H9 (cell line): Measurements from ENCODE around the gene RSL1D1. TPM values are rescaled to one million over a fixed set of nuclear protein-coding genes. Genes with fewer than 3 reads are reported as not detected.
"Not testable (repeated sequence)": the region's sequence is repeated elsewhere in the genome, so short reads cannot be mapped to it uniquely, and the experiment has no call there.

Experiments used
- DNase-seq: peaks from one replicate; pipeline ENCODE4 v3.0.0-alpha.2; 2017
- H2AFZ ChIP-seq: one replicate; pipeline ENCODE4 v1.6.1; 2013; ENCODE audit warnings: mild to moderate bottlenecking, low read length, control low read depth, moderate library complexity
- H2AK5ac ChIP-seq: 2 replicates; pipeline ENCODE4 v1.6.1; 2013; ENCODE audit warnings: low read length, control low read depth, mixed read lengths; ENCODE audit not compliant: insufficient read length
- H2BK120ac ChIP-seq: one replicate; pipeline ENCODE4 v1.6.1; 2013; ENCODE audit warnings: low read depth, mild to moderate bottlenecking, low read length, control low read depth, inconsistent platforms; ENCODE audit not compliant: poor library complexity, severe bottlenecking
- H2BK12ac ChIP-seq: 2 replicates; pipeline ENCODE4 v1.6.1; 2013; ENCODE audit warnings: low read length, control low read depth, mixed read lengths, low read depth; ENCODE audit not compliant: insufficient read length
- H2BK15ac ChIP-seq: 2 replicates; pipeline ENCODE4 v1.6.1; 2013; ENCODE audit warnings: low read depth, low read length, control low read depth
- H2BK20ac ChIP-seq: one replicate; pipeline ENCODE4 v1.6.1; 2013; ENCODE audit warnings: low read depth, mild to moderate bottlenecking, low read length, control low read depth, inconsistent platforms; ENCODE audit not compliant: poor library complexity, severe bottlenecking
- H2BK5ac ChIP-seq: 2 replicates; pipeline ENCODE4 v1.6.1; 2013; ENCODE audit warnings: low read length, control low read depth, mixed read lengths; ENCODE audit not compliant: insufficient read length
- H3K14ac ChIP-seq: 2 replicates; pipeline ENCODE4 v1.6.1; 2013; ENCODE audit warnings: low read length, control low read depth; ENCODE audit not compliant: insufficient read depth
- H3K18ac ChIP-seq: 2 replicates; pipeline ENCODE4 v1.6.1; 2013; ENCODE audit warnings: low read depth, mild to moderate bottlenecking, mixed read lengths, low read length, control low read depth; ENCODE audit not compliant: insufficient read length
- H3K23ac ChIP-seq: 2 replicates; pipeline ENCODE4 v1.6.1; 2013; ENCODE audit warnings: low read length, control low read depth, mixed read lengths, low read depth; ENCODE audit not compliant: insufficient read length
- H3K23me2 ChIP-seq: 2 replicates; pipeline ENCODE4 v1.6.1; 2013; ENCODE audit warnings: low read depth, mild to moderate bottlenecking, mixed read lengths, low read length, control low read depth; ENCODE audit not compliant: insufficient read length, poor library complexity, severe bottlenecking
- H3K27ac ChIP-seq: 2 replicates; pipeline ENCODE4 v1.5.1; 2013; ENCODE audit warnings: low read length, control low read depth, mixed read lengths, low read depth; ENCODE audit not compliant: insufficient read length
- H3K27me3 ChIP-seq: 2 replicates; pipeline ENCODE4 v1.6.1; 2013; ENCODE audit warnings: low read length, control low read depth, inconsistent platforms; ENCODE audit not compliant: insufficient read depth
- H3K4ac ChIP-seq: 2 replicates; pipeline ENCODE4 v1.6.1; 2013; ENCODE audit warnings: low read depth, mild to moderate bottlenecking, control low read depth, inconsistent platforms, low read length, moderate library complexity
- H3K4me1 ChIP-seq: 2 replicates; pipeline ENCODE4 v1.6.1; 2013; ENCODE audit warnings: low read length, control low read depth, inconsistent platforms; ENCODE audit not compliant: insufficient read depth
- H3K4me2 ChIP-seq: 2 replicates; pipeline ENCODE4 v1.6.1; 2013; ENCODE audit warnings: low read length, control low read depth, mixed read lengths; ENCODE audit not compliant: insufficient read length, insufficient read depth
- H3K56ac ChIP-seq: 2 replicates; pipeline ENCODE4 v1.6.1; 2013; ENCODE audit warnings: low read depth, mild to moderate bottlenecking, mixed read lengths, low read length, control low read depth; ENCODE audit not compliant: insufficient read length
- H3K79me1 ChIP-seq: 2 replicates; pipeline ENCODE4 v1.6.1; 2013; ENCODE audit warnings: low read depth, mild to moderate bottlenecking, moderate library complexity, low read length, control low read depth, inconsistent platforms; ENCODE audit not compliant: insufficient read depth, poor library complexity, severe bottlenecking
- H3K79me2 ChIP-seq: 2 replicates; pipeline ENCODE4 v1.6.1; 2013; ENCODE audit warnings: low read length, control low read depth, inconsistent platforms; ENCODE audit not compliant: insufficient read depth
- H3K9ac ChIP-seq: 2 replicates; pipeline ENCODE4 v1.6.1; 2013; ENCODE audit warnings: low read length, control low read depth, mixed read lengths; ENCODE audit not compliant: insufficient read length; ENCODE audit errors: extremely low read depth
- H3K9me3 ChIP-seq: one replicate; pipeline ENCODE4 v1.6.1; 2013; ENCODE audit warnings: low read depth, low read length, inconsistent platforms; ENCODE audit not compliant: control insufficient read depth
- H3T11ph ChIP-seq: one replicate; pipeline ENCODE4 v1.6.1; 2013; ENCODE audit warnings: mild to moderate bottlenecking, low read length, control low read depth, inconsistent platforms
- H4K20me1 ChIP-seq: one replicate; pipeline ENCODE4 v1.6.1; 2013; ENCODE audit not compliant: control insufficient read depth, insufficient read length, insufficient read depth
- H4K5ac ChIP-seq: 2 replicates; pipeline ENCODE4 v1.6.1; 2013; ENCODE audit warnings: low read depth, mild to moderate bottlenecking, mixed read lengths, low read length, control low read depth; ENCODE audit not compliant: insufficient read length
- H4K8ac ChIP-seq: replicated peaks from 2 replicates; pipeline ENCODE4 v1.6.1; 2013; ENCODE audit warnings: low read length, control low read depth, mixed read lengths, low read depth; ENCODE audit not compliant: insufficient read length
- H4K91ac ChIP-seq: 2 replicates; pipeline ENCODE4 v1.6.1; 2013; ENCODE audit warnings: low read depth, mild to moderate bottlenecking, moderate library complexity, mixed read lengths, low read length, control low read depth; ENCODE audit not compliant: insufficient read length
- H3K27ac Mint-ChIP-seq, 3 experiments: 2 replicates in 2 of 3; 3 replicates in 1 of 3; pipeline ENCODE4 v1.8.0; 2020 to 2021; ENCODE audit warnings: mixed read lengths in 3 of 3, mild to moderate bottlenecking in 1 of 3, moderate library complexity in 1 of 3
- H3K27me3 Mint-ChIP-seq: 2 replicates; pipeline ENCODE4 v1.8.0; 2021; ENCODE audit warnings: low read depth, mild to moderate bottlenecking, moderate library complexity, mixed read lengths
- H3K36me3 Mint-ChIP-seq, 3 experiments: 2 replicates in 2 of 3; 3 replicates in 1 of 3; pipeline ENCODE4 v1.8.0; 2020 to 2021; ENCODE audit warnings: low read depth in 3 of 3, mixed read lengths in 3 of 3; ENCODE audit not compliant: insufficient read depth in 1 of 3
- H3K4me1 Mint-ChIP-seq, 2 experiments: 2 replicates each; pipeline ENCODE4 v1.8.0; 2020; ENCODE audit warnings: mixed read lengths in 2 of 2
- H3K4me3 Mint-ChIP-seq, 2 experiments: 2 replicates in 1 of 2; 3 replicates in 1 of 2; pipeline ENCODE4 v1.8.0; 2020 to 2021; ENCODE audit warnings: mild to moderate bottlenecking in 2 of 2, mixed read lengths in 2 of 2, moderate library complexity in 1 of 2
- H3K9me3 Mint-ChIP-seq, 2 experiments: 2 replicates in 1 of 2; 3 replicates in 1 of 2; pipeline ENCODE4 v1.8.0; 2020; ENCODE audit warnings: mild to moderate bottlenecking in 2 of 2, mixed read lengths in 2 of 2, moderate library complexity in 1 of 2
- CTCF ChIP-seq: fragments of 200-600 bp; sonication (generic); conservative IDR thresholded peaks from 3 replicates; pipeline ENCODE4 v1.8.0; 2021; ENCODE audit warnings: antibody characterized with exemption, mild to moderate bottlenecking
- WGBS: extraction: QIAGEN DNeasy Blood & Tissue Kit; methylation state at CpG from one replicate; pipeline ENCODE4 v1.1.7; 2013; ENCODE audit warnings: missing lambda C conversion rate, low lambda C conversion rate, mixed read lengths; ENCODE audit not compliant: insufficient read length; ENCODE audit errors: extremely low coverage; 5-methylcytosine and 5-hydroxymethylcytosine counted together
- total RNA-seq: library from RNA; stranded (reverse); gene quantifications from 2 replicates; pipeline ENCODE4 v1.2.1, GENCODE V29; 2021

The RSL1D1 gene
- total RNA-seq, 1 experiment from 2014 or later: 334 TPM

- no peak overlapping the region for H3K4me3 Mint-ChIP-seq
- no peaks in the 10 kb centered on the region for H3K27me3 ChIP-seq
- no peak overlapping the region for H3K4ac ChIP-seq
Observed at GRCh38 chr16:11828696-11829095, 22.6 kb downstream of the RSL1D1 start.

DNA sequence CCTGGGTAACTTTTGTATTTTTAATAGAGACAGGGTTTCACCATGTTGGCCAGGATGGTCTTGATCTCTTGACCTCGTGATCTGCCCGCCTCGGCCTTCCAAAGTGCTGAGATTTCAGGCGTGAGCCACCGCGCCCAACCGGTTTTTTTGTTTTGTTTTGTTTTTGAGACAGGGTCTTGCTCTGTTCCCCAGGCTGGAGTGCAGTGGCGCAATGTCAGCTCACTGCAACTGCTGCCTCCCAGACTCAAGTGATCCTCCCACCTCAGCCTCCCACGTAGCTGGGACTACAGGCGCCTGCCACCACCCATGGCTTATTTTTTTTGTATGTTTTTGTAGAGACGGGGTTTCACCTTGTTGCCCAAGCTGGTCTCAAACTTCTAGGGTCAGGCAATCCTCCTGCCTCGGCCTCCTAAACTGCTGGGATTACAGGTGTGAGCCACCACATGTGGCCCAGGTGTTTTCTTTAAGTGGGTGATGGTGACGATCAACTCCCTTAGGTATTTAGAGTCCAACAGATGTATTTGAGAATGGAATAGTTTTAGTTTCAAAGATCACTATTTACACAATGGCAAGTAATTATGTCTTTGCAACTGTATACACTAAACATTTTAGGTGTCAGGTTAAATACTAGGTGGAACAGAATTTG lies 25.7 kb downstream of the RSL1D1 start:
- not testable (repeated sequence) for H2BK20ac ChIP-seq, H4K91ac ChIP-seq, H3K79me2 ChIP-seq, H3K4me2 ChIP-seq, H3K4ac ChIP-seq, H4K8ac ChIP-seq, H3K79me1 ChIP-seq, H3K9me3 Mint-ChIP-seq, DNase-seq, H3K27me3 ChIP-seq, H3K9ac ChIP-seq, H3T11ph ChIP-seq, H2BK15ac ChIP-seq, H4K20me1 ChIP-seq, H3K36me3 Mint-ChIP-seq, H3K23me2 ChIP-seq, H3K23ac ChIP-seq, H3K14ac ChIP-seq, H3K4me1 ChIP-seq, H3K27ac ChIP-seq, H2AFZ ChIP-seq, H3K27me3 Mint-ChIP-seq, H2BK5ac ChIP-seq, H3K9me3 ChIP-seq, H2BK120ac ChIP-seq, H2BK12ac ChIP-seq, H2AK5ac ChIP-seq, H3K4me1 Mint-ChIP-seq, H3K27ac Mint-ChIP-seq, H3K4me3 Mint-ChIP-seq, H4K5ac ChIP-seq, H3K56ac ChIP-seq, H3K18ac ChIP-seq
- no CpG with 5 or more reads among the region's 13 CpGs for WGBS

More at GRCh38 chr16:11828696-11829095, 22.6 kb downstream of the RSL1D1 start:
- H3K79me2 ChIP-seq: no peaks in the 10 kb centered on the region
- no peak overlapping the region for H2AK5ac ChIP-seq
- Mint-ChIP-seq H3K9me3 (no peaks in the 10 kb centered on the region; a peak in 1 of 5 replicates), H3K36me3 (no peaks in the 10 kb centered on the region), H3K4me1 (no peaks in the 10 kb centered on the region), H3K27ac (no peak overlapping the region), H3K27me3 (no peaks in the 10 kb centered on the region)
- no peak overlapping the region for H4K8ac ChIP-seq
- no peak overlapping the region for H3K56ac ChIP-seq
- no peak overlapping the region for H3K9ac ChIP-seq
- no peaks in the 10 kb centered on the region for H3K23me2 ChIP-seq
- no peak for DNase-seq
- H3K9me3 ChIP-seq: no peaks in the 10 kb centered on the region
- H2BK12ac ChIP-seq: no peak overlapping the region
- no peak overlapping the region for H2BK15ac ChIP-seq
- H3K4me1 ChIP-seq: no peaks in the 10 kb centered on the region
- H4K91ac ChIP-seq: no peak overlapping the region
- no peak overlapping the region for H3K4me2 ChIP-seq
- no peak overlapping the region for H3K18ac ChIP-seq
- no peak overlapping the region for H2BK5ac ChIP-seq
- H2BK20ac ChIP-seq: no peak overlapping the region
- H2AFZ ChIP-seq: no peak overlapping the region
- no peak for TF ChIP-seq CTCF
- WGBS: no CpG with 5 or more reads among the region's 5 CpGs
- no peak overlapping the region for H4K5ac ChIP-seq
- H2BK120ac ChIP-seq: no peak overlapping the region
- no peak overlapping the region for H3K23ac ChIP-seq
- H3K27ac ChIP-seq: no peak overlapping the region
- H4K20me1 ChIP-seq: no peaks in the 10 kb centered on the region
- no peak overlapping the region for H3K14ac ChIP-seq
- H3T11ph ChIP-seq: no peak overlapping the region
- H3K79me1 ChIP-seq: no peaks in the 10 kb centered on the region
